ENCODE results near the gene MAP3K10. TPM values are rescaled to one million over a fixed set of nuclear protein-coding genes. Genes with fewer than 3 reads are reported as not detected.
A peak's percentile ranks its signal among the peaks of the same experiment; 100 is the strongest.

The MAP3K10 gene
- total and polyA plus RNA-seq, 2 of the 13 experiments (the other 11 are each of a cell fraction or from before 2014, with no cell fraction given), result 3.4 to 5.0 TPM

GRCh38 chr19:40232479-40232878, 41.3 kb downstream of the MAP3K10 start (continued):
- TF ChIP-seq ARNT2 (CRISPR knock-in tag; IDR thresholded peaks at IDR 0.05; ENCODE audit: low read depth) (0 out of 2 replicates have a peak, but pooled peaks have one; percentile 44), TARDBP (CRISPR knock-in tag; IDR thresholded peaks at IDR 0.05) (peak; percentile 53; the same call in 1 of the 2 replicates), SALL1 (CRISPR knock-in tag; IDR thresholded peaks at IDR 0.05) (peak; percentile 52; the same call in 1 of the 2 replicates), ZNF512B (CRISPR knock-in tag; IDR thresholded peaks at IDR 0.05; ENCODE audit: borderline replicate concordance) (no peak), ZBTB43 (CRISPR knock-in tag; conservative IDR thresholded peaks at IDR 0.05) (0 out of 2 replicates have a peak, but pooled peaks have one; percentile 25), NR2F2 (IDR thresholded peaks at IDR 0.05; ENCODE audit: borderline replicate concordance, low read depth) (peak; percentile 28; the same call in 1 of the 2 replicates), ZIK1 (CRISPR knock-in tag; IDR thresholded peaks at IDR 0.05; ENCODE audit: borderline replicate concordance, low read depth) (0 out of 2 replicates have a peak, but pooled peaks have one; percentile 10), ZMYM3 (CRISPR knock-in tag; IDR thresholded peaks at IDR 0.05) (0 out of 2 replicates have a peak, but pooled peaks have one; percentile 9), PBX2 (CRISPR knock-in tag; IDR thresholded peaks at IDR 0.05) (no peak), HNF4A (CRISPR knock-in tag; IDR thresholded peaks at IDR 0.05) (peak; percentile 75), CEBPG (CRISPR knock-in tag; IDR thresholded peaks at IDR 0.05) (0 out of 2 replicates have a peak, but pooled peaks have one; percentile 24), AGO1 (IDR thresholded peaks at IDR 0.05; ENCODE audit: low read depth, low read length, poor library complexity, severe bottlenecking) (peak; percentile 32), RXRA (CRISPR knock-in tag; IDR thresholded peaks at IDR 0.05) (no peak), ZNF510 (CRISPR knock-in tag; IDR thresholded peaks at IDR 0.05; ENCODE audit: low read depth) (no peak), HNF4G (IDR thresholded peaks at IDR 0.05; ENCODE audit: borderline replicate concordance, low read depth, low read length) (peak; percentile 43; the same call in 1 of the 2 replicates), HNF4G (CRISPR knock-in tag; IDR thresholded peaks at IDR 0.05; ENCODE audit: borderline replicate concordance, low read depth) (no peak), THAP9 (CRISPR knock-in tag; IDR thresholded peaks at IDR 0.05; ENCODE audit: borderline replicate concordance) (no peak), SP5 (CRISPR knock-in tag; IDR thresholded peaks at IDR 0.05; ENCODE audit: borderline replicate concordance, low read depth) (peak; percentile 97)
- TF ChIP-seq, protein P1, sequence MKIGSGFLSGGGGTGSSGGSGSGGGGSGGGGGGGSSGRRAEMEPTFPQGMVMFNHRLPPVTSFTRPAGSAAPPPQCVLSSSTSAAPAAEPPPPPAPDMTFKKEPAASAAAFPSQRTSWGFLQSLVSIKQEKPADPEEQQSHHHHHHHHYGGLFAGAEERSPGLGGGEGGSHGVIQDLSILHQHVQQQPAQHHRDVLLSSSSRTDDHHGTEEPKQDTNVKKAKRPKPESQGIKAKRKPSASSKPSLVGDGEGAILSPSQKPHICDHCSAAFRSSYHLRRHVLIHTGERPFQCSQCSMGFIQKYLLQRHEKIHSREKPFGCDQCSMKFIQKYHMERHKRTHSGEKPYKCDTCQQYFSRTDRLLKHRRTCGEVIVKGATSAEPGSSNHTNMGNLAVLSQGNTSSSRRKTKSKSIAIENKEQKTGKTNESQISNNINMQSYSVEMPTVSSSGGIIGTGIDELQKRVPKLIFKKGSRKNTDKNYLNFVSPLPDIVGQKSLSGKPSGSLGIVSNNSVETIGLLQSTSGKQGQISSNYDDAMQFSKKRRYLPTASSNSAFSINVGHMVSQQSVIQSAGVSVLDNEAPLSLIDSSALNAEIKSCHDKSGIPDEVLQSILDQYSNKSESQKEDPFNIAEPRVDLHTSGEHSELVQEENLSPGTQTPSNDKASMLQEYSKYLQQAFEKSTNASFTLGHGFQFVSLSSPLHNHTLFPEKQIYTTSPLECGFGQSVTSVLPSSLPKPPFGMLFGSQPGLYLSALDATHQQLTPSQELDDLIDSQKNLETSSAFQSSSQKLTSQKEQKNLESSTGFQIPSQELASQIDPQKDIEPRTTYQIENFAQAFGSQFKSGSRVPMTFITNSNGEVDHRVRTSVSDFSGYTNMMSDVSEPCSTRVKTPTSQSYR (CRISPR knock-in tag; IDR thresholded peaks at IDR 0.05; ENCODE audit: borderline replicate concordance), result peak; percentile 98

All from HepG2 (cell line).